GM19452 (cell line): ENCODE measurements around the gene DGKQ.
A peak's percentile ranks its signal among the peaks of the same experiment; 100 is the strongest.
"Not testable (repeated sequence)": the region's sequence is repeated elsewhere in the genome, so short reads cannot be mapped to it uniquely, and the experiment has no call there.

ENCODE experiments used
- ATAC-seq: cut with Tn5 transposase; IDR thresholded peaks from one replicate; pipeline ENCODE4 v1.9.1; 2021; ENCODE audit not compliant: unreplicated experiment

DGKQ gene

DNA sequence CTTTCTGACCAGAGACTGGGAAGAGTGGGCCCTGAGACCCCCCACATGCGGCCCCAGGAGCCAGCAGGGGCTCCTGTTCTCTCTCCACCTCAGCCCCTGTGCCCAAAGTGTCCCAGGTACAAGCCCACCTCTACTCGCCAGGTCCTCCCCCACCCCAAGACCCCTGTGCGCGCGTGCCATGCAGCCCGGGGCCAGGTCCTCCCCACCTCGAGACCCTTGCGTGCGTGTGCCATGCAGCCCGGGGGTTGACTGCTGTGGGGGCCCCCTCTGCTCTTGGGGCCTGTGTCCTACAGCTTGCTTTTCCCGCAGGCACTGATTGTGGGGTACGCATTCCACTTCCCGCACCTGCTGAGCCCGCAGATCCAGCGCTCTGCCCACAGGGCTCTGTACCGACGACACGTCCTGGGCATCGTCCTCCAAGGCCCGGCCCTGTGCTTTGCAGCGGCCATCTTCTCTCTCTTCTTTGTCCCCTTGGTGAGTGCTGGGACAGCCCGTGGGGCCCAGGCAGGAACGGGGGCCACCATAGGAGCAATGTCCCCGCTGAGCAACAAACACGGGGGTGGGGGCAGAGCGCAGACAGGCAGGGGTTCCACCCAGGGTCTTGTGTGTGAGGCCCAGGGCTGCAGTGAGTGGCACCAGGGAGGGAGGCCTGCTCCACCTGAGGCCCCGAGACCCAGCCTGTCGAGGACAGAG is 20.3 kb downstream of the DGKQ start:
- no peak for ATAC-seq

DNA sequence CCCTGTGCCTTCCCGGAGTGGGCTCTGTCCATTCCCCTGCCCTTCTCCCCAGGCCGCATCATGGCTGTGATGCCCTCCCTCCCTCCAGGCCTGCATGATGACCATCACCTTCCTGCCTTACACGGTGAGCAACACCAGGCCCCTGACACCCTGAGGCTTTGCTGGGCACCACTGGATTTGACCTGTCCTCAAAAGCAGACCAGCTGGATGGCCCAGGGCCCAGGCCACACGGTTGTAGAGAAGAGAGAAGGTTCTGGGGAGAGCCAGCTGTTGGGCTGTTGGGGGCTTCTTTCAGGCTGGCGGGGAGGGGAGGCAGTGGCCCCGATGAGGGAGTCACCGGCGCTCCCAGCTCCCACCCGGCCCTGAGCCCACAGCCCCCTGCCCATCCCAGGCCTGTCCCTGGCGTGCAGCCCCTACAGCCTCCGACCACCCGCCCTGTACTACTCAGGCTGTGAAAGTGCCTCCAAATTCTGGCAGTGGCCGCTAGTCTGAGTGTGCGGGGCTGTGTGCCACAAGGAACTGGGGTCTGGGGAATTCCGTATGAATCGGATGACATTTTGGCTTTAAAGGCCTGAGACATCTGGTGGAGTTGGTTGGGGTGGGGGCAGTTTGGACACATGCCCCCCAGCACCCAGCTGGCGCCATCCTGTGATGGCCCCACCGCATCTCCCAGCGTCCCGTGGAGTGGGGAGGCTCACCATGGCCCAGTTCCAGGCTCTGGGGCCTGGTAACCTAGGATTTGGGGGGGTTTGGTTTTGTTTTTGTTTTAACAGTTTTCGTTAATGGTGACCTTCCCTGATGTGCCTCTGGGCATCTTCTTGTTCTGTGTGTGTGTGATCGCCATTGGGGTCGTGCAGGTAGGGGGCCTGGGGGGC is 21.5 kb downstream of the DGKQ start:
- no peak for ATAC-seq

DNA sequence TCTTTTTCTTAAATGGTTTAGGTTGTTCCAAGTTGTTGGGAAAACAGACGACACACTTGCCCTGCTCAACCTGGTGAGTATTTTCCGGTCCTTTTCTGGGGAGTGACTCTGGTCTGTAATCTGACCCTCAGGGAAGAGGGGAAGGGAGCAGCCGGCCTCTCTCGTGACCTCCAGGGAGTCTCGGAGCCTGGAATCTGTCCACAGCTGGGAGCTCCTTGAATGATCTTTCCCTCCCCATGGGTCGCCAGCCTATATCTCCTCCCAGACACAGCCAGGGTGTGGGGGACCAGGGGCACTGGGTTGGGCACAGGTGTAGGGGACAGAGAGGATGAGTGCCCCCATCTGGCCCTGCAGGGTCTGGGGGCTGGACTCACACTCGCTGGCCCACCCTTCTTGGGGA is 22.2 kb downstream of the DGKQ start:
- no peak for ATAC-seq

DNA sequence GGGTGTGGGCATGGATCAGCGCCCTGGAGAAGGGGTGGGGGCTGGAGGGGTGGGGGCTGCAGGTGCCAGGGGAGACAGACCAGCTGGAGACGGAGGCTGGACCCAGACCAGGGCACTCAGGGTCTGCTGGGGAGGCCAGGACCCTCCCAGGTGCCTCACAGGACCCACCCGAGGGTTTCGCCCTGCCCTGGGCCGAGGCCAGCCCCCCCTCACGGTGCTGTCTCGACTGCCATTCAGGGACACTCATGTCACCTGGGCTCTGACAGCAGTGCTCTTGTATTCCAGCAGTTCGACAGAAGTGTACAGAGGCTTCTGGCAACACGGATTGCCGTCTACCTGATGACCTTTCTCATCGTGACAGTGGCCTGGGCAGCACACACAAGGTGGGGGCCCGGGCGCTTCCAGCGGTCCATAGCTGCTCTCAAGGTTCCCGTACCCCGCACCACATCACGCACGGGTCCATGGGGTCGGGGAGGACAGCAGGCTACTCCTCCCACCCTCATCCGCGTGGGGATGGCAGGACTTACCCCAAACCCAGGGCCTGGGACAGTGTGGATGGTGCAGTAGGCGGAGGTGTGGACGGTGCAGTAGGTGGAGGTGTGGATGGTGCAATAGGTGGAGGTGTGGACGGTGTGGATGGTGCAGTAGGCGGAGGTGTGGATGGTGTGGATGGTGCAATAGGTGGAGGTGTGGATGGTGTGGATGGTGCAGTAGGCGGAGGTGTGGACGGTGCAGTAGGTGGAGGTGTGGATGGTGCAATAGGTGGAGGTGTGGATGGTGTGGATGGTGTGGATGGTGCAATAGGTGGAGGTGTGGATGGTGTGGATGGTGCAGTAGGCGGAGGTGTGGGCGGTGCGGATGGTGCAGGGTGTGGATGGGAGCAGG is 23.0 kb downstream of the DGKQ start:
- no peak for ATAC-seq

DNA sequence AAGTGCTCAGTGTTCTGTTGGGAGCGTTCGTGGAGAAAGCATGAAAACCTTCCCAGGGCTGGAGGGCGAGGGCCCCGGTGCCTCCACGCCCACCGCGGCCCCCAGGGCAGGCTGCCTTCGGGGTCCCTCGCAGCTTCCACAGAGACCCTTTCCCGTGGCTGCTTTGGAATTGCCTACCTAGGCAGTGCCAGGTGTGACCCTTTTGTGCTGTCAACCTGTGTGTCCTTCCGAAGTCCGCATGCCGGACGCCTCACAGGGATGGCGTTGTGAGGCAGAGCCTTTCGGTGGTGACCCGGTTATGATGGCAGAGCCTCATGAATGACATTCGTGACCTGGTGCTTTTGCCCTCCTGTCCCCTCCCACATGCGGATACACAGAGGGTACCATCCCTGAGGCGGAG is 23.7 kb downstream of the DGKQ start:
- ATAC-seq: no peak

DNA sequence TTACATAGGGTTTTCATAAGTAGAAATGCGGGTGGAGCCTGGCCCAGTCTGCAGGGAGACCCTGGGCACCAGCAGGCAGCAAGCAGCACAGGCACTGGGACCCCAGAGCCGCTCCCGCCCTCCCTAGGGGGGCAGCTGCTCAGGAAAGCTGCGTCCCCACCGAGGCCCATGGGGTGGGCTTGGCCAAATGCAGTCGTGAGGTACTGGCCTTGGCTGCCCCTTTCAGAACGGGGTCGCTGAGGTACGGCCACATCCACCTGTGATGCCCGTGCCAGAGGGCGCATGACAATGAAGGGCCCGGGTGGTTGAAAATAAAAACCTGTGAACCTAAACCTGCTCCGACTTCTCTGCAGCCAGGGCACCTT is 24.5 kb downstream of the DGKQ start:
- ATAC-seq: no peak

DNA sequence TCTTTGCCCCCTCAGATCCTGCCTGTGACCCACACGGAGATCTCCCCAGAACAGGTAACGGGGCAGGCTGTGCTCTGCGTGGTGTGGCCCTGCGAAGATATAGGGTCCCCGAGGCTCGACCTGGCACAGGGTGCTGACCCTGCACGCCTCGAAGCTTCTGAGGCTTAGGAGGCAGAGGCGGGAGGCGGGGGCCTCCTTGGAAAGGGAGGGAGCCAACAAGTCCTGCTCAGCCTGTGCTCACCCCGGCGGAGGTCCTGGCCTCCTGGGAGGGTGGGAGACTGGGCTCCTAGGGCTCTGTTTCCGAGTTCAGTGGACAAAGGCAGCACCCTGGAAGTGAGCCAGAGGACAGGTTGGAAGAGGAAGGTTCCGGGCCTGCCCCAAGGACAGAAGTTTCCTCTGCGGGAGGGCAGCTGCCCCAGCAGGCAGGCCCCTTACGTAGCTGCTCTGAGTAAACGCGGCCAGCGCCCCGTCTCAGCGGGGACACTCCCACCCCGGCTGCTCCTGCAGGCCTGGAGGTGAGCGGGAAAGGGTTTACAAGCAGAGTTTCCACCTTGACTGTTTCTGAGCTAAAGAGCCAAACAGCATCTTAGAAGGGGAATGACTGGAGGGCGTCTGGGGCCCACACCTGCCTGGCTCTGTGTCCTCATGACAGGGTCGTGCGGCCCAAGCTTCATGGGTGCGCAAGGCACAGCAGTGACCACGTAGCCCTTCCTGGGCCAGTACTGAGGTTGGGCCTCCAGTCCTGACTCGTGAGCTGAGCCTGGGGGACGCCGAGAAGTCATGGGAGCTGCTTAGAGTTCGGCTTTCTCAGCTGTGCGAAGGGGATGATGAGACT is 25.1 kb downstream of the DGKQ start:
- no peak for ATAC-seq

DNA sequence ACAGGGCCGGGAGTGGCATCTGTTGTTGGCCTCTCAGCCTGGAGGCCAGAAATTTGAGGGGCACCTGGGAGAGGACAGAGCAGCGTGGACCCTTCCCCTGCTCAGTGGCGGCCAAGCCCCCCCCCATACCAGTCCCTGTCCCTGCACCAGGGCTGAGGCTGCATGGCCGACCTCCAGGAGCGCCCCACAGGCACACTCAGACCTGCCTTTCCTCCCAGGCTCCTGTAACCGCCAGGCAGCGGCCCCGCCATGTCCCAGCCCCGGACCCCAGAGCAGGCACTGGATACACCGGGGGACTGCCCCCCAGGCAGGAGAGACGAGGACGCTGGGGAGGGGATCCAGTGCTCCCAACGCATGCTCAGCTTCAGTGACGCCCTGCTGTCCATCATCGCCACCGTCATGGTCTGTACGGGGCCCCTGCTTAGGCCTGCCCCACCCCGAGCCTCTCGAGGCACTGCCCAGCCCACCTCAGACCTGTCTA is 25.8 kb downstream of the DGKQ start:
- no peak for ATAC-seq

DNA sequence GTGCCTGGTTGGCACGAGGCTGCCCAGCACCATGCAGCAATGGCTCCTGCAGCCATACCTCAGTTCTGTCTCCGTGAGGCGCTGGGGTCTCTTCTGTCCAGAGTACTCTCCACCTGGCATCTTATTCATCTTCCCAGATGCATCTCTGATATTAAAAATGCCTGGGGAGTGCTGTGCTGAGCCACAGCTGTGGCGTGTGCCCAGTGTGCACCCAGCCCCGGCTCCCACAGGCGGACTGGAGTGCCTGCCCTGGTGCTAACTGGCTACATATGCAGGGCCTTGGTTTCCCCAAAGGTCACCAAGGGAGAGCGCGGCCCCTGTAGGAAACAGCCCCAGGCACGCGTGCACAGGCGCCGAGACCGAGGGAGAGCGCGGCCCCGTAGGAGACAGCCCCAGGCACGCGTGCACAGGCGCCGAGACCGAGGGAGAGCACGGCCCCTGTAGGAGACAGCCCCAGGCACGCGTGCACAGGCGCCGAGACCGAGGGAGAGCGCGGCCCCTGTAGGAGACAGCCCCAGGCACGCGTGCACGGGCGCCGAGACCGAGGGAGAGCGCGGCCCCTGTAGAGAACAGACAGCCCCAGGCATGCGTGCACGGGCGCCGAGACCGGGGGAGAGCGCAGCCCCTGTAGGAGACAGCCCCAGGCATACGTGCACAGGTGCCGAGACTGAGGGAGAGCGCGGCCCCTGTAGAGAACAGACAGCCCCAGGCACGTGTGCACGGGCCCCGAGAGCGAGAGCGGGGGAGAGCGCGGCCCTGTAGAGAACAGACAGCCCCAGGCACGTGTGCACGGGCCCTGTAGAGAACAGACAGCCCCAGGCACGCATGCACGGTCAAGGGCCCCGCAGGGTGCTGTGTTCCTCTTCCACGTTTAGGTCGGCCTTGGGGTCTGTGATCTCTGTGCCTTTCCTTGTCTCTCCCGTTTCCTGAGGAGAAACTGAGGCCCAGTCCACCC is 26.6 kb downstream of the DGKQ start:
- no peak for ATAC-seq

DNA sequence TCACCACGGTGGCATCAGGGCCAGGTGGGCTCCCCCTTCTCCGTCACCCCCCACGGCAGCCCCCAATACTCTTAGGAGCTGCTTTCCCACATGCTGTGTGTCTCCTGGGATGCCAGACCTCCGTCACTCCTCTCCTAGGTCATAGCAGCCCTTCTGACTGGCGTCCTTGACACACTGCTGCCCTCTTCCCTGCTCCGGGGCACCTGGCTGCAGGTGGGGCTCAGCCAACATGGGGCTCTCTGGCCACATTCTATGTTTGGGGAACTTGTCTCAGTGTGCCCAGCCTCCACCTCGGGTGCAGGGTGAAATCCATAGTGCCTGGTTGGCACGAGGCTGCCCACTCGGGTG is 27.3 kb downstream of the DGKQ start:
- ATAC-seq: no peak

DNA sequence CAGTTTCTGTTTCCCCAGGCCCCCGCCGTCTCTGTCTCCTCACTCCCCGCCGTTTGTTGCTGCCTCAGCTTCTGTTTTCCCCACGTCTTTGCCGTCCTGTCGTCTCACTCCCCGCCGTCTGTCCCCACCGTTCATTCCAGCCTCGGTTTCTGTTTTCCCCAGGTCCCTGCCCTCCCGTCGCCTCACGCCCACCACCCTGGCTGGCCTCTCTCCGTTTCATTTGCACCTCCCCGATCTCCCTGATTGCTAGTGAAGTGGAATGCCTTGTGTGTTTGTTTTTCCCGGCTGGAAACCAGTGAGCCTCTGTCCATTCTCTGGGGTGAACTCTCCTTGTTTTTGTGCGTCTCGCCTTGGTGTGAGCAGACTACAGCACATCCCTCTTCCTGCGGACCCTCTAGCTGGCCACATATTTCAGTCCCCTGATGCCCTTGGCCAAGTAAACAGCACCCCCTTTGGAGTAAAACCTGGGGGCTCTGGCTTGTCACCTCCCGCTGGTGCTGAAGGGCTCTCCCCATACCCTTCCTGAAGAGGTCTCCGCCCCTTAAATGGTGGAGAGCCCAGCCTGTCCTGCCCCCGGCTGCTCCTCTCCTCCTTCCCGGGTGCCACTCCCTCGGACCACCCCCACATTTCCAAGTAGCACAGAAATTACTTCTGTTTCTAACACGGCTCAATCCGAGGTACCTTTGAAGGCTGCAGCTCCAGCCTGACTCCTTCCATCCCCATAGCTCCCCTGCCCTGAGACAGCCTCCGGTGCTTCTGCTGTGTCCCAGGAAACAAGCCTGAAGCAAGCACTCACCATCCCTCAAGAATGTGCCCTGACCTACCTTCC is 27.9 kb downstream of the DGKQ start:
- ATAC-seq: no peak

DNA sequence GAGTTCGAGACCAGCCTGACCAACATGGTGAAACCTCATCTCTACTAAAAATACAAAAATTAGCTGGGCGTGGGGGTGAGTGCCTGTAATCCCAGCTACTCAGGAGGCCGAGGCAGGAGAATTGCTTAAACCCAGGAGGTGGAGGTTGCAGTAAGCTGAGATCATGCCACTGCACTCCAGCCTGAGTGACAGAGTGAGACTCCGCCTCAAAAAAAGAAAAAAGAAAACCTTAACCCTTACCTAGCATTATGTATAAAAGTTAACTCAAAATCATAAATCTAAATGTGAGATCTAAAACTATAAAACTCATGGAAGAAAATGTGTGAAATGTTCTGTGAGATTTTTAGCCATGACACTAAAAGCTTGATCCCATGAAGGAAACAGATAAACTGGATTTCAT is 33.9 kb downstream of the DGKQ start:
- not testable (repeated sequence) for ATAC-seq

DNA sequence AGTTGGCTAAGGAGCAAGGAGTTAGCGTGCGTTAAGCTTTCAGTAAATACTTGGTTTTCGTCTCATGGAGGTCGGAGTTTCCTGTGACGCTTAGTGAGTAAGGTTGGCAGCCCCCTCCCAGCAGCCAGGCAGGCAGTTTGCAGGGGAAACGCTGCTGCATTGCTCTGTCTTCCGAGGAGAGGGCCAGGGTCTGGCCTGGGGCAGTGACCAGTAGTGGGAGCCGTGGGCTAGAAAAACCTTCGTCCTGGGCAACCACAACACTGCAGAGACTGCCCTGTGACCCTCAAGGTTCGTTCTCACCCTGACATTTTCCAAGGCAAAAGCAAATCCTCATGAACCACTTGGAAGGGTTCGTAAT is 40.7 kb downstream of the DGKQ start:
- no peak for ATAC-seq

DNA sequence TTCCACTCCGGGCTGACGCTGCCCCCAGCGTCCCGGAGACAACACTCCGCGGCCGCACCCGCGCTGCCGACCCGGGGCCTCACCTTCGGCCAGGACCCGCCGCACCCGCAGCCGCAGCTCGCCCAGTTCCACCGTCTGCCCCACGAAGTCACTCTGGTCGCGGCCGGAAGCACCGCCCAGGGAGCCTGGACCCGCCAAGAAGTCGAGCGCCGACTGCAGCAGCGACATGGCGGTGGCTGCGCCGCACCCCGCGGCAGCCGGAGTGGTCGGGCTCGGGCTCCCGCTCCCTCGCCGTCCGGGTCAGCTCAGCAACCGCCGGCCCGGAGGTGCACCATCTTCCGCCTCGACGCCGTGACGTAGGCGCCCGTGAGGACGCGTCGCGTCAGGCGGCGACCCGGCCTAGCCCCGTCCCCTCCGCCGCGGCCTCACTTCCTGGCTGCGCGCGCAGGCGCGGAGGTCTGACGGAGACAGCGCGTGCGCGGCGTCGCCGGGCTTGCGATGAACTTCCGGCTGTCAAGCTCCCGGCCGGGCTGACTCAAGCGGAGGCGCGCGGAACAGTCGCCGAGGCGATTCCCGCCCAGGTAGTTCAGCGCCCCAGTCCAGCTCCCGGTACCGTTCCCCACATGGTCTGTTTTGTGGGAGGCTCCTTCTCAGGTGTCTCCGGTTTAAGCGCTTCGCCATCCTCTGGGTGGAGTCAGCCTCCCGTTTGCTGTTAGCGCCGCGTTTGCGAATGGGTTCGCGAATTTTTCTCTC is 41.2 kb downstream of the DGKQ start, which contains the start of the genes GAK and TMEM175:
Gene GAK (minus strand): TSS at position 357 of the 753 bp plus-strand sequence. CDS start 129 bp downstream, at position 228.
Gene TMEM175 (plus strand): TSS at position 501 of the 753 bp plus-strand sequence. CDS start 15,280 bp downstream, outside the sequence.
- peak; percentile 85 for ATAC-seq

DNA sequence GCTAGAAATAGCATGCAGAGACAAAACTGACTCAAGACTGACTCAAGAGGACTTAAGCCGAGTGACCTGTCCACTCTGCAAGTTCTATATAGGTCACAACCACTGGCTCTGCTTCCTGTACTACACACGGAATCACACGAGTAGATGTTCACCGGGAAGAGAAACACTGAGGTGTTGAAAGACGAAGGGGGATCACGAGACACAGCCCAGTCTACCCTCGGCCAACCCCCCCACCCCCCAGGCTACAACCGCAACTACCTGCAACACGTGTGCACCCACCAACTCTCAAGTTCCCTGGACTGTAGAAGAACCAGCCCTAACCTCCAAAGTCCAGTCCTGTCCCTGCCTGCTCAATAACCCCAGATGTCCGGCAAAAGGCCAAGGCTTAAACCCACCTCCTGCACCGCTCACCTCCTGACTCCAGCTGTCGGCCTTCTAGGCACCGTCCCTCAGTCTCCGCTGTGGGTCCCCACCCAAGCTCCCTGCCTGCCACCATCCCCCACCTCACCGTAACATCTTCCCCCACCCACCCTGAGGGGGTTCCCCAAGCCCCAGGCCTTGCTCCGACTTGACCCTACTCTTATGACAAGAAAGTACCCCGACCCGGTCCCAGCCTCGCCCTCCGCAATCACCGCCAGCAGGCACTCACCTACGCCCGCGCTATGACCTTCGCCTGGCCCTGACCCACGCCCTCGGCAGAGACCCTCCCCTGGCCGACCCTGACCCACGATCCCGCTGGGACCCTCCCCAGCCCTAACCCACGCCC is 42.0 kb downstream of the DGKQ start:
- no peak for ATAC-seq

DNA sequence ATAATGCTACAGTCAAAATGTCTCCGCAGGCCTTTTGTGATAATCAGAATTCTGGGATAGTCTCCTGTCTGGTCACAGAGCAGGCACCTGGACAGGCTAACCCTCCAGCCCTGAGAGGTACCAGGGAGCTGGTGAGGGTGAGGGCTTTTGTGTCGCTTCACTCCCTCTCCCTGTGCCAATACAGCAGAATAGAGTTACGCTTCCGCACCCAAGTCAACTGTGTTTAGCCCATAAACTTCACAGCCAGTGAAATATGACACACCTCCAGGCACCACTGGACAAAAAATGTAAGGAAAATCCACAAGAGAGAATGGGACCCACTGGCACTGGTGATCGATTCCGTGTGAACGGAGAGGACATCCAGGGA is 42.6 kb downstream of the DGKQ start:
- no peak for ATAC-seq

DNA sequence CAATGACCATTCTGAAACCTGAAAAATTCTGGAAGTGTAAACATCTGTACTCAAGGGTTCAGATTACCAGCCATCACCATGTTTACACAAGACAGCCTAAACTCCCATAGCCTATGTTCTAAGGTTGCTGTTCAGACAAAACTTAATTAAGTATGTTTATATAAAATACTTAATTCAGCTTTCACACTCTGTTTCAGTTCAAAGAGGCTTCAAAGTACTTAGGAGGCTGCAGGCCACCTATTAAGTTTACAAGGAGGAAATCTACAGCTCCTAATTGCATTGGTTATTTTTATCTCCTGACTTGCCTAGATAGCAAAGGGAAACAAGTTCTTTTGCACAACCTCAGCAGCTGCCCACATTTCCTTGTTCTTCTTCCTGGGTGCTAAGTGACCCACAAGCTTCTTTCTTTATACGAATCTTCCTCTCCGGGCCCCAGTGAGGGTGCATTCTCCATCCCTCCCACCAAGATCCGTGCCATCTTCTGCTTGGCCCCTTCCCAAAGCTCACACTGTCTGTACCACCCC is 43.3 kb downstream of the DGKQ start:
- no peak for ATAC-seq
